Mesenchymal stem cell (in vitro differentiated cells and primary cell): ENCODE measurements around the gene HDAC4.

Experiments used
- DNase-seq: peaks from one replicate; pipeline ENCODE4 v3.0.0-alpha.2; 2013
- H2AFZ ChIP-seq: one replicate; pipeline ENCODE4 v1.6.1; 2013; ENCODE audit warnings: low read depth, mild to moderate bottlenecking, control low read depth, inconsistent platforms, low read length, moderate library complexity
- H2AK5ac ChIP-seq: 2 replicates; pipeline ENCODE4 v1.6.1; 2013; ENCODE audit warnings: low read length, moderate library complexity, mild to moderate bottlenecking, inconsistent platforms; ENCODE audit not compliant: severe bottlenecking
- H2BK120ac ChIP-seq: one replicate; pipeline ENCODE4 v1.6.1; 2013; ENCODE audit warnings: low read depth, mild to moderate bottlenecking, inconsistent platforms, low read length, moderate library complexity
- H2BK12ac ChIP-seq, 2 experiments: one replicate each; pipeline ENCODE4 v1.6.1; 2013; ENCODE audit warnings: inconsistent platforms in 2 of 2, low read length in 2 of 2, mild to moderate bottlenecking in 2 of 2, moderate library complexity in 2 of 2, control low read depth in 1 of 2
- H2BK15ac ChIP-seq: one replicate; pipeline ENCODE4 v1.6.1; 2013; ENCODE audit warnings: mild to moderate bottlenecking, low read depth, inconsistent platforms; ENCODE audit not compliant: poor library complexity, severe bottlenecking
- H2BK5ac ChIP-seq: 2 replicates; pipeline ENCODE4 v1.6.1; 2013; ENCODE audit warnings: low read depth, mild to moderate bottlenecking, low read length, control low read depth, inconsistent platforms; ENCODE audit not compliant: poor library complexity, severe bottlenecking
- H3K14ac ChIP-seq, 2 experiments: one replicate each; pipeline ENCODE4 v1.6.1; 2013; ENCODE audit warnings: inconsistent platforms in 2 of 2, low read length in 2 of 2, control low read depth in 1 of 2, mild to moderate bottlenecking in 1 of 2, moderate library complexity in 1 of 2
- H3K18ac ChIP-seq, 2 experiments: one replicate each; pipeline ENCODE4 v1.6.1; 2013; ENCODE audit warnings: inconsistent platforms in 2 of 2, low read length in 2 of 2, control low read depth in 1 of 2, low read depth in 1 of 2, mild to moderate bottlenecking in 1 of 2
- H3K23ac ChIP-seq, 2 experiments: one replicate each; pipeline ENCODE4 v1.6.1; 2013; ENCODE audit warnings: inconsistent platforms in 2 of 2, low read length in 2 of 2, mild to moderate bottlenecking in 2 of 2, moderate library complexity in 2 of 2, control low read depth in 1 of 2
- H3K27ac ChIP-seq: 2 replicates; pipeline ENCODE4 v1.5.1; 2013; ENCODE audit warnings: mild to moderate bottlenecking, moderate library complexity, low read length, control low read depth, inconsistent platforms; ENCODE audit not compliant: poor library complexity, severe bottlenecking
- H3K27me3 ChIP-seq, 2 experiments: 2 replicates each; pipeline versions ENCODE4 v1.6.1 to v1.7.0; 2013; ENCODE audit warnings: low read length in 2 of 2, mild to moderate bottlenecking in 2 of 2, moderate library complexity in 2 of 2, control low read depth in 1 of 2, inconsistent platforms in 1 of 2; ENCODE audit not compliant: control insufficient read depth in 1 of 2, insufficient read depth in 1 of 2
- H3K36me3 ChIP-seq, 2 experiments: 2 replicates each; pipeline versions ENCODE4 v1.6.1 to v1.7.0; 2013; ENCODE audit warnings: low read length in 2 of 2, control low read depth in 1 of 2, inconsistent platforms in 1 of 2, low read depth in 1 of 2, mild to moderate bottlenecking in 1 of 2; ENCODE audit not compliant: insufficient read depth in 2 of 2, control insufficient read depth in 1 of 2
- H3K4ac ChIP-seq, 2 experiments: one replicate each; pipeline ENCODE4 v1.6.1; 2013; ENCODE audit warnings: inconsistent platforms in 2 of 2, low read length in 2 of 2, mild to moderate bottlenecking in 2 of 2, moderate library complexity in 2 of 2, control low read depth in 1 of 2, low read depth in 1 of 2
- H3K4me1 ChIP-seq: 2 replicates; pipeline ENCODE4 v1.6.1; 2013; ENCODE audit warnings: low read depth, low read length, control low read depth; ENCODE audit not compliant: control insufficient read depth, insufficient read depth
- H3K4me2 ChIP-seq: 2 replicates; pipeline ENCODE4 v1.6.1; 2013; ENCODE audit warnings: low read length, mild to moderate bottlenecking, inconsistent platforms; ENCODE audit not compliant: poor library complexity, severe bottlenecking
- H3K4me3 ChIP-seq, 2 experiments: 2 replicates each; pipeline versions ENCODE4 v1.5.1 to v1.7.0; 2013; ENCODE audit warnings: low read length in 2 of 2, mild to moderate bottlenecking in 2 of 2, control low read depth in 1 of 2, low read depth in 1 of 2; ENCODE audit not compliant: insufficient read depth in 1 of 2
- H3K79me1 ChIP-seq: replicated peaks from 2 replicates; pipeline ENCODE4 v1.6.1; 2013; ENCODE audit warnings: mild to moderate bottlenecking, control low read depth, low read length, inconsistent platforms; ENCODE audit not compliant: poor library complexity, severe bottlenecking
- H3K9ac ChIP-seq: 2 replicates; pipeline ENCODE4 v1.7.0; 2013; ENCODE audit warnings: mild to moderate bottlenecking, low read length, moderate library complexity
- H3K9me3 ChIP-seq: 2 replicates; pipeline ENCODE4 v1.7.0; 2013; ENCODE audit warnings: mild to moderate bottlenecking, low read length; ENCODE audit not compliant: control insufficient read depth
- H4K8ac ChIP-seq: one replicate; pipeline ENCODE4 v1.6.1; 2013; ENCODE audit warnings: inconsistent platforms, mild to moderate bottlenecking, low read length, moderate library complexity
- H4K91ac ChIP-seq: one replicate; pipeline ENCODE4 v1.6.1; 2013; ENCODE audit warnings: mild to moderate bottlenecking, low read length, inconsistent platforms
- WGBS: methylation state at CpG from one replicate; pipeline ENCODE4 v1.1.7; 2013; ENCODE audit warnings: mixed read lengths; 5-methylcytosine and 5-hydroxymethylcytosine counted together

The HDAC4 gene

DNA sequence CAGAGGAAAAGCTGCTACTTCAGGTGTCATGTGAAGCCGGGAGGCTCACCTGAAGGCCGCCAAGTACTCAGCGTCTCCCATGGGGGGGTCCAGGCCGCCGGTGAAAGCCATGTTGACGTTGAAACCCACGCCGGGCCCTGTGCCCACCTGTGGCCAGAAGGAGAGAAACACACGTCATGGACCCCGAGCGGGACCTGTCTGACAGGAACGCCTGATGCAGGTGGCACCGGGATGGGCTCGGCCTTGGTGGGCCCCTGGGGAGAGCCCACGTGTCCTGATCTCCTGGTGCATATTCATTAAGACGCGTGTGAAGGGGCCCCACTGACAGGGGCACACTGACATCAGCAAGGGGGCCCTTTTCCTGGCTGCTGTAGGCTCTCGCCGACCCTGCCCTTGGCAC is 319.8 kb downstream of the HDAC4 start:
- 94% methylated on average over 19 of the region's 19 CpGs for WGBS
- H3K27ac ChIP-seq: no peak overlapping the region

DNA sequence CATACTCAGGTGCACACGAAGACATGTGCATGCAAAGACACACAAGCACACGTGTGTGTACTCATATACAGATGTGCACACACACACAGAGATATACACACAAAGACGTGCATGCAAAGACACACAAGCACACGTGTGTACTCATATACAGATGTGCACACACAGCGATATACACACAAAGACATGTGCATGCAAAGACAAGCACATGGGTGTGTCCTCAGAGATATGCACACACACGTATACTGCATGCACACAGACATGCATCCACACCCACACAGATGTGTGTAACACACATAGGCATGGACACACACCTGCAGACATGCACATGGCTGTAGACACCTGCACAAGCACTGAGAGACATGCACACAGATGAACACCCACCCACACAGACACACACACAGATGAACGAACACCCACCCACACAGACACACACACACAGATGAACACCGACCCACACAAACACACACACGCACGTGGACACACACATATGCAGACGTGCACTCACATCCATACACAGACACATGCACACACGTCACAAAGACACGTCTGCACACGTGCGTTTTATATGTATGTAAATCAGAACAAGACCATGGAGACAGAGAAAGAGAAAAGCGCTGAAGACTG is 321.0 kb downstream of the HDAC4 start:
- WGBS: 97% methylated on average over 16 of the region's 16 CpGs

More for the DNA sequence above, 319.8 kb downstream of the HDAC4 start:
- H3K9me3 ChIP-seq: no peaks in the 10 kb centered on the region
- H3K4ac ChIP-seq: no peak overlapping the region
- no peaks in the 10 kb centered on the region for H3K27me3 ChIP-seq
- no peak overlapping the region for H3K4me2 ChIP-seq
- no peak overlapping the region for H4K91ac ChIP-seq
- no peak overlapping the region for H3K4me3 ChIP-seq
- H4K8ac ChIP-seq: no peak overlapping the region
- no peaks in the 10 kb centered on the region for H3K4me1 ChIP-seq
- no peak overlapping the region for H2AFZ ChIP-seq
- H2BK15ac ChIP-seq: no peak overlapping the region
- H3K9ac ChIP-seq: no peak overlapping the region
- no peak overlapping the region for H2BK12ac ChIP-seq
- no peak overlapping the region for H3K14ac ChIP-seq
- H3K18ac ChIP-seq: no peak overlapping the region
- H3K23ac ChIP-seq: no peak overlapping the region
- peaks cover 53 to 62% of the 10 kb centered on the region in 2 experiments for H3K36me3 ChIP-seq
- DNase-seq: no peak
- H2BK120ac ChIP-seq: no peak overlapping the region
- no peaks in the 10 kb centered on the region for H3K79me1 ChIP-seq
- no peak overlapping the region for H2BK5ac ChIP-seq
- H2AK5ac ChIP-seq: no peak overlapping the region

DNA sequence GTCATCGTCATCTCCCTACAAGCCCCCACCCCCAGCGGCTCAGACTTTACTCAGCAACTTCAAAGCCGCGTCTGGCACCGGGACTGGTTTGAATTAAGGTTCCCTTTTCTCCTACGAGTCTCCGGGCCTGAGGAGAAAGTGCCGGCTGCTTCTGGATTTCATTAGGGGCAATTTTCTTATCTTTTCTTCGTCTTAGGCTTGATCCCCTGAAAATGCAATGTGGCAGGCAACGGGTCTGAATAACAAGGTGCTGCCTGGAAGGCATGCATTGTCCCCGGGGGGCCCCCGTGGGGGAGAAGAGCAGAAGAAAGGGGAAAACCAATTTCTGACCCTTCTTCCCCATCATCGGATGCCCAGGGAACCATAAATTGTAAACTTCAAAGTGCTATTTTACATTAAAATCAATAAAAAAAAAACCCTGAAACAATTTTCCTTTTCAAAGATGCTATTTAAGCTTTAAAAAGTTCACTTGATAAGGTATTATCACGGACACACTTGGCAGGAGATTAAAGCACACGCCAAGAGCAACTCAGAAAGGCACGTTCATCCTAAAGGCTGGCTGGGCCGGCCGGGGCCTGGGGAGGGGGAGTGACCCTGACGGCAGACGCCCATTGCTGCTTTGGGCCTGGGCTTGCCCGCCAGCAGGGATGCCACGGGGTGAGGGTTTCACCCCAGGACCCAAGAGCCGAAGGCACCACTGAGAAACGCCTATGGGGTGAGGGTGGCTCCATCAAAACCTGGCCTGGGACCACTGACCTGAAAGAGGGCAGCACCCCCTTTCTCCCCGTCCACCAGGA is 322.5 kb downstream of the HDAC4 start:
- H3K4me1 ChIP-seq: no peaks in the 10 kb centered on the region
- no peak overlapping the region for H2AK5ac ChIP-seq
- H4K91ac ChIP-seq: no peak overlapping the region
- no peak overlapping the region for H3K18ac ChIP-seq
- H3K27ac ChIP-seq: no peak overlapping the region
- H3K4me3 ChIP-seq: no peak overlapping the region
- H2BK15ac ChIP-seq: no peak overlapping the region
- H3K4me2 ChIP-seq: no peak overlapping the region
- H2BK5ac ChIP-seq: no peak overlapping the region
- H2BK120ac ChIP-seq: no peak overlapping the region
- no peaks in the 10 kb centered on the region for H3K9me3 ChIP-seq
- H4K8ac ChIP-seq: no peak overlapping the region
- DNase-seq: no peak
- H3K79me1 ChIP-seq: no peaks in the 10 kb centered on the region
- H3K36me3 ChIP-seq: peaks cover 48 to 72% of the 10 kb centered on the region in 2 experiments
- no peak overlapping the region for H2AFZ ChIP-seq
- WGBS: 93% methylated on average over 24 of the region's 25 CpGs
- H3K4ac ChIP-seq: no peak overlapping the region
- no peak overlapping the region for H3K9ac ChIP-seq
- H2BK12ac ChIP-seq: no peak overlapping the region
- no peaks in the 10 kb centered on the region for H3K27me3 ChIP-seq
- H3K14ac ChIP-seq: no peak overlapping the region
- H3K23ac ChIP-seq: no peak overlapping the region

More for the DNA sequence above, 321.0 kb downstream of the HDAC4 start:
- no peak overlapping the region for H2AFZ ChIP-seq
- no peak overlapping the region for H2AK5ac ChIP-seq
- H3K79me1 ChIP-seq: no peaks in the 10 kb centered on the region
- no peak overlapping the region for H2BK15ac ChIP-seq
- H4K91ac ChIP-seq: no peak overlapping the region
- H3K14ac ChIP-seq: no peak overlapping the region
- peak overlapping the region; percentile 9 for H4K8ac ChIP-seq
- H3K18ac ChIP-seq: no peak overlapping the region
- H3K23ac ChIP-seq: no peak overlapping the region
- peaks cover 53 to 71% of the 10 kb centered on the region in 2 experiments for H3K36me3 ChIP-seq
- no peaks in the 10 kb centered on the region for H3K27me3 ChIP-seq
- no peak overlapping the region for H3K27ac ChIP-seq
- H2BK12ac ChIP-seq: no peak overlapping the region
- no peak overlapping the region for H3K4me2 ChIP-seq
- H3K9ac ChIP-seq: no peak overlapping the region
- no peak overlapping the region for H2BK5ac ChIP-seq
- no peak overlapping the region for H3K4me3 ChIP-seq
- no peak for DNase-seq
- no peak overlapping the region for H3K4ac ChIP-seq
- no peak overlapping the region for H2BK120ac ChIP-seq
- no peaks in the 10 kb centered on the region for H3K4me1 ChIP-seq
- no peaks in the 10 kb centered on the region for H3K9me3 ChIP-seq

DNA sequence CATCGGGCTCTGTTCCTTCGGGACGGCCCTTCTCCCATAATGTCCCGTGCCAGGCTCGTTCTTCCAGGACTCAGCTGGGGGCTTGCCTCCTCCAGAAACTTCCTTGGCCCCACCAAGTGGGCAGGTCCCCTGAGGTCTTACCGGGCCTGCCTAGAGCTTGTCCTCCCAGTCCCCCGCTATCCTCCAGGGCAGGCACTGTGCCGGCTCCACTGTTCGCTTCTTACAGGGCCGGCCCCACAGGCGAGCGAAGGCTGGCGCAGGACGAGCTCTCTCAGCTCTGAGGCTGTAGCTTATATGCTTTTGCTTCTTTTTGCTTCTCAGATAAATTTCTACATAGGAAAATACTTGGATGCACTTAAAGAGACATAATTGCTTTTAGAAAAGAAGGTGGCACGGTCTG is 323.6 kb downstream of the HDAC4 start:
- no peak overlapping the region for H3K18ac ChIP-seq
- no peak overlapping the region for H3K14ac ChIP-seq
- no peak overlapping the region for H3K23ac ChIP-seq
- no peak overlapping the region for H3K4me3 ChIP-seq
- WGBS: 96% methylated on average over 15 of the region's 15 CpGs
- no peaks in the 10 kb centered on the region for H3K9me3 ChIP-seq
- no peak overlapping the region for H3K27ac ChIP-seq
- DNase-seq: no peak
- no peak overlapping the region for H2BK5ac ChIP-seq
- H2AFZ ChIP-seq: no peak overlapping the region
- no peak overlapping the region for H2BK120ac ChIP-seq
- no peaks in the 10 kb centered on the region for H3K79me1 ChIP-seq
- H3K9ac ChIP-seq: no peak overlapping the region
- H4K8ac ChIP-seq: no peak overlapping the region
- no peak overlapping the region for H2BK12ac ChIP-seq
- H3K36me3 ChIP-seq: peaks cover 48 to 71% of the 10 kb centered on the region in 2 experiments
- H3K4me2 ChIP-seq: no peak overlapping the region
- no peak overlapping the region for H3K4ac ChIP-seq
- H4K91ac ChIP-seq: no peak overlapping the region
- no peak overlapping the region for H2AK5ac ChIP-seq
- H3K27me3 ChIP-seq: no peaks in the 10 kb centered on the region
- H2BK15ac ChIP-seq: no peak overlapping the region
- no peaks in the 10 kb centered on the region for H3K4me1 ChIP-seq
